SH-SY5Y (cell line): ENCODE results near the gene HNRNPLL.

ENCODE experiments used
- GATA2 ChIP-seq: IDR thresholded peaks from 2 replicates; pipeline ENCODE4 v1.6.1; 2011; ENCODE audit warnings: mild to moderate bottlenecking, low read depth, low read length
- GATA3 ChIP-seq: IDR thresholded peaks from 2 replicates; pipeline ENCODE4 v1.6.1; 2011; ENCODE audit warnings: low read depth, mild to moderate bottlenecking, low read length, moderate library complexity

HNRNPLL gene

DNA sequence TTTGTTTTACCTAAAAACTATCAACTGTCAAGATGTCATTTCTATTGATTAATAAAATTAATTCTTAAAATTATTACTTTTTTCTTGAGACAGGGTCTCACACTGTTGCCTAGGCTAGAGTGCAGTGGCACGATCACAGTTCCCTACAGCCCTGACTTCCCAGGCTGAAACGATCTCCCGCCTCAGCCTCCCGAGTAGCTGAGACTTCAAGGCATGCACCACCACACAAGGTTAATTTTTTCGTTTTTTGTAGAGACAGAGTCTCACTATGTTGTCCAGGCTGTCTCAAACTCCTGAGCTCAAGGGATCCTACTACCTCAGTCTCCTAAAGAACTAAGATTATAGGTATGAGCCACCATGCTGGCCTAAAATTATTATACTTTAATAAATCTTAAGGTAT lies 18.7 kb downstream of the HNRNPLL start:
- TF ChIP-seq GATA3, result no peak
- TF ChIP-seq GATA2, result no peak

DNA sequence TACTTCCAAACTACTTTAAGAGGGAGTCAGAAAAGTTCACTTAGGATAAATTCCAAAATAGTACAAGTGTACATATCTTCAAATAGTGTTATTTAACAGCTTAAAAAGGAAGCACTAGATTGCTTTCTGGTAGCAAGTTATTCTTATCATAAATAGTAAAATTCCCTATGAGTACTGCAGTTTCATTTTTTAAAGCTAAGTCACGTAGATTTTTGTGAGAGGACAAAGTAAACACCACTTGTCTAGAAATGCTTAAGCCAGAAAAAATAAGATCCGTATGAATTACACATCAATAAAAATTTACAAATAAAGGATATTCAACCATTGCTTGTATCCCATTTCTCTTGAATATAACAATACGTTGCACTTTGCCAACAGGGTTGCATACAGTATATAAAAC lies 19.2 kb downstream of the HNRNPLL start:
- no peak for TF ChIP-seq GATA3
- TF ChIP-seq GATA2, result no peak

DNA sequence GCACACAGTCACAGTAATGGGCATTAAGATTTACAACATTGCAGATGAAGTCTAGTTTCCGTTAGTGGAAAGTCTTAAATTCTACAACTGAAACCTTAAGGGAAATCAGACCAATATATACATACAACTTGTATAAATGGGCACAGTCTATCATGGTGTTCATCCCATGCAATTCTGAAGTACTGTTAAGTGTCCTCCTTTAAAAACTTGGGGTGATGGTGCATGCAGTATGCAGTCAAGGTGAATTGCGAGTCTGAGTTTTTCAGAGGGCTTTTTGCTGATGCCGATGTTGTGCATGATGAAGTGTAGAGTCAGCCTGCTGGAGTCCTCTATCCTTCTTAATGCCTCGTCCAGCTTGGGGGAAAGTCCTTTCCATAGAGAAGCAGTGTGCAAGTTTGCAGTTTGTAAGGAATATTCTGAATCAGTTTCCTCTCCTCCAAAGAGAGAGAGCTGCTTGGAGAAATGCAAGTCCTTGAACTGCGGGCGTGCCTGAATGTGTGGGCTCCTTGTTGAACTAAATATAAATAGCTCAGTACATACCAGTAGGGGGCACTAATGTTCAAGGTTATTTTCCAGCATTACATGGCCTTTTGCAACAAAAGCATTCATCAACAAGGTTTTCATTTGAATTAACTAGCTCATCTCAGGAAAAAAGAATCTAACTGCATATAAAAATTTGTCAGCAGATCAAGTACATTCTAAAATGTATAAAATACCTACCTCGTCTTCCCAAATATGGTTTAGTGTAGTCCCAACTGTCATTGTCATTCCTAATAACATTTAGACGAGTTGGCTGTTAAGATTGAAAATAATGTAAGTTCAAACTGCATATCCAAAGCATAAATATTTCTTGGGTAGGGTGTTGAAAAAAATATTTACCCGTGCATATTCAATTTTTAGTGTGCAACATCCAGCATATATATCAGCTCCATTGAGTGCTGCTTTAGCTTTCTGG lies 21.3 kb downstream of the HNRNPLL start:
- TF ChIP-seq GATA3, result no peak
- TF ChIP-seq GATA2, result no peak

DNA sequence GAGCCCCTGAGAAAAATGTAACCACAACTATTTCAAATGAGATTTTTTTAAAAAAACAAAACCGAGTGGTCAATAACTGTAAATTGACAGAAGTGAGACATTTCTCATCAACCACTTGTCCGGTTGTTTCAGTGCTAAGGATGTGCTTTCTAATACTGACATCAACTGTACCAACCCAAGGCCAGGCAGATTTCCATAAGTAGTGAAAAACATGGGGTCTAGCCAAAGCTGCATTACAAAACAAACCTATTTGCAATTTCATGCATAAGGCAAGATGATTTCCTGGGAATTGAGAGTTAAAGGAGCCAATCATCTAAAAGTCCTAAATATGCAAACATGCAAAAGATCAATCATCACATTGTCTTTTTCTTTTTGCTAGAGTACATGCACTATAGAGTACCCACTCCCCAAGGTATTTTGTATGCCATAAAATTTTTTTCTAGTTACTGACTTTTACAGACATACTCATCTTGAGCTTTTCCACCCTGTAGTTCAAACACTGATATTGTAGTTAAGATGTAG lies 22.6 kb downstream of the HNRNPLL start:
- TF ChIP-seq GATA3 (no peak), GATA2 (no peak)

DNA sequence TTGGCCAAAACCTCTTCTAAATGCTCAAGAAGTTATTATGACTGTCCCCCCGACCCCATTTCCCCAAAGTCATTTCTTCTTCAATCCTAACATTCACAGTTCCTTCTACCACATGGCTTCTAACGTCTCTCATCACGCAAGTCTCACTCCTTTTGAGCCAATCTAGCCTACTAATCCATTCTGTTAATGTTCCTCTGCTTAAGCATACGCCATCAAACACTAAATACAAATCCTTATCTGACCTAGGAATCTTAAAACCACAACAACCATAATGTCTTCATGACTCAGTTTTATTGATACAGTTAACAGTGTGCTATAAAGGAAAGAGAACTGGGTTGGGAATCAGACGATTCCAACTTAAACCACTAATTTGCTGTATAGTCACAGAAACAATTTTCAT lies 23.9 kb downstream of the HNRNPLL start:
- no peak for TF ChIP-seq GATA2
- no peak for TF ChIP-seq GATA3

DNA sequence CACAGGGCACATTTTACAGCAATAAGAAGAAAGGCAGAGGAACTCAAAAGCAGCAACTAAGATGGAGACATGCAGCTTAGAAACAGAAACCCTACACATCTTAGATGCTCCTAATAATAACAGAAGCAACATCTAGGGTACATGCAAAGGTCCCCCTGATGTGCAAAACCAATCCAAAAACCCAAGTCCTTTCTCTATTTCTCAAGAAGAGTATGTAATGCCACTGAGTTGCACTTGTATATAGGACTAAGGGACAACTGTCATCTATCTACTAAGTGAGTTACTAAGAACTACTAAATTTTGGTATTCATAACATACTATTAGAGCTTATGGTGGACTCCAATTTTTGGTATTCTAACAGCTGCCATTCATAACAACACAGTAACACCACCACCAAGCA lies 28.4 kb downstream of the HNRNPLL start:
- TF ChIP-seq GATA2, result no peak
- no peak for TF ChIP-seq GATA3

DNA sequence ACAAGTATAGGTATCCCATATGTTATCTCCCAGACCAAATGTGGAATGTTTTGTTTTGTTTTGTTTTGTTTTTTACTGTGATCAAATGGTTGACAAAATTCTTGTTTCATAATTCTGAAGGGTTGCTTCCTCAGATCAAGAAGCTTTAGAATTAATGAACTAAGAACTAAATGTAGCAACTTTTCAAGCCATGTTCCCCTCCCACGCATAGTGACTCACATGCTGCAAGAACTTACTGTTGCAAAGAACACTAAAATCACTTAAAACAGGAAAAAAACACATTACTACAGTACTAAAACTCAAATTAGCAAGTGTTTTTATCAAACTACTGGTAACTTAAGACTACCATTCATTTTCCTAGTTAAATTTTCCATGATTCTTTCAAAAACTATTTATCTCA lies 30.6 kb downstream of the HNRNPLL start:
- no peak for TF ChIP-seq GATA3
- TF ChIP-seq GATA2, result no peak

DNA sequence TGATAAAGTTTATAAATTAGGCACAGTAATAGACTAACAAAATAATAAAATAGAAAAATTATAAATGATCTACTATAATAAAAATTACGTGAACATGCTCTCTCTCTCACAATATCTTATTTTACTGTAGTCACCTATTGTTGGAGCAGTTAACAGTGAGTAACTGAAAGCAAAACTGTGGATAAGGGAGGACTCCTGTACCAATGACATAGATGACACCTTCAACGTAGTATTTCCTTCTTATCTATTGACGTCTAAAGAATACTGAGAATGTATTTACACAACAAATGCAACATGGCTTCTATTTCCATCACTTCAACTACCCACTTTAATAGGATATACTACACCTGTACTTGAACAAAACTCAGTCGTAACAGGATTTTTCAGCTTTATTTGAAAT lies 31.5 kb downstream of the HNRNPLL start:
- TF ChIP-seq GATA2, result no peak
- TF ChIP-seq GATA3, result no peak

DNA sequence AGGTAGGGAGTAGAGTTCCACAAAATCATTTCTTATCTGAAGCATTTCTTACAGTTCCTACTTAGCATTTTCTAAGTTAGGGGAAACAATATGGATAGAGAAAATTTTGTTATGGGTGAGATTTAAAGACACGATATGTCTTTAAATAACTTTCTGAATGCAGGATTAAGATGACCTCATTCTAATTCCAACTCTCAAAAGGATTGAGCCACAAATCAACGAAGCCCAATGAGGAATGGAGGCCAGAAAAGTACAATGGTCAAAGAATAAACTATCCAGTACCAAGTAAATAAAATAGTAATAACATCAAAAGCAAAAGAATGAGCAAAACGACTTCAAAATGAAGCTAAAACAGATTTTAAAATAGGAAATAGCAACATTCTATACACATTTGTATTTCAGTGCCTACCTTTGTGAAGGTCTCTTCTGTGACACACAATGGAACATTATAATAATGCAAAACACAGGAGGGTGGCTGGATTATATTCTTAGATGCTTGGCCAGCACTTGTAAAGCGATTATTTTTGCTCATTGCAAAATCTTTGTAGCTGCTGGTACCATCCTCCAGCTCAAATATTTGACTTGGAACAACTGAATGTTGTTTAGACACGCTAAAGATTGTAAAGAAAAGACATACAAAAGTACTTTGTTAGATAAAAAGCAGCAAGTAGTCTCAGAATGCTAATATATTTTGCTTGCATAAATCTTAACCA lies 33.8 kb downstream of the HNRNPLL start:
- no peak for TF ChIP-seq GATA2
- no peak for TF ChIP-seq GATA3

DNA sequence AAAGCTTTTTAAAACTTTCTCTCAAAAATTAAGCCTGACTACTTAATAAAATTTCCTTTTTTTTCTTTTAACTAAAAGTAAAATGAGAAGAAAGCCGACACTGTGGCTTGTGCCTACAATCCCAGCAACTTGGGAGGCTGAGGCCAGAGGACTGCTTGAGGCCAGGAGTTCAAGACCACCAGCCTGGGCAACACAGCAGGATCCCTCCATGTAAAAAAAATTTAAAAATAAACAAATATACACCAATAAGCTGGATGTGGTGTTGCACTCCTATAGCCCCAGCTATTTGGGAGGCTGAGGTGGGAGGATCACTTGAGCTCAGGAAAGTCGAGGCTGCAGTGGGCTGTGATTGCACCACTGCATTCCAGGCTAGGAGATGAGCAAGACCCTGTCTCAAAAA lies 37.4 kb downstream of the HNRNPLL start:
- TF ChIP-seq GATA3 (no peak), GATA2 (no peak)

DNA sequence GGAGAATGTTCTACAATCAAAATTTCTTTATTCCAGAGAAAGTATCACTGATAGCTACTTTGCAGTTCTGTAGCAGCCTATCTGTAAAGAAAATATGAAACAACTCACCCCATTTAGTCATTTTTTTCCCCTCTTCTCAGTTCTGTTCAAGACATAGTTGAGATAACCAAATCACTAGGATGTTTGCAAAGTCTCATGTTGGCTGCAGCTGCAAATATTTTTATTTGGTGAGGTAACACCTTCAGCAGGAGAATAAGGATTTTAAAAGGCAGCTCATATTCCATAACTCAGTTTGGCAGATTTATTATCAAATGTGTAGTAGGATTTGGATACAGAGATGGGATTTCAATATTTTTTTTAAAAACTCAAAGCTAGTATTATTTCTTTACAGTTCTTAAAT lies 41.0 kb downstream of the HNRNPLL start:
- no peak for TF ChIP-seq GATA3
- TF ChIP-seq GATA2, result no peak

DNA sequence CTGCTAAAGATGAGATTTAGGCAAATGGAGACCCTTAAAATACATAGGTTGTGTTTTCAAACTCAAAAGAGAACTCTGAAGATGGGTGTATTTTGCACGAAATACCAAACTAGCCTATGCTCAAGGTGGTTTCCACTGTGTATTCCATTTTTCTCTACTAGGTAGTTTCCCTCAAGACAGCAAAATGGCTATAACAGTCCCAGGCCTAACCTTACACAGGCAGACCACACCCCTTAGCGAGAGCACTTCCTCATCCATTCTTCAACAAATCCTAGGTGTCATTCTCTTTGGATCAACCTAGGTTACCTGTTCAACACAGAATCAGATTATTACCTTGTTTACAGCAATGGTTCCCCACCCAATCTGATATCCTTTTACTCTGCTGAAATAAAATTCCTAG lies 42.6 kb downstream of the HNRNPLL start:
- TF ChIP-seq GATA2, result no peak
- TF ChIP-seq GATA3, result no peak

DNA sequence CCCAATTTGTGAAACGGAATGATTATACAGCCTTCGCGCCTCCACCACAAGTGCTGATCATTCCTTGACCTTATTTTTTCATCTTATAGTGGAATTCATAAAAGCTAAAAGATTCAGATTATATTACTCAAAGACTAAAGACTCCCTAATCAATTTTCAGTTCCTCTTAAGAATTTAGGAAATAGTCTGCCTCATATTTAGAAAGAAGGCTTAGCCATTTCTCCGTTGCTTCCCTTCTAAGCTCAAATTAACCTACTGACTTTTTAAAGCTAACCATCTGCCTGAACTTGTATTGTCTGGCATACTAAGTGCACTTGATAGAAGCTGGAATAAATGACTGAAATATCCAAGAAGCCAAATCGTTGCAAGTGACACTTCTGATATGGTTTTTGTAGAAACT lies 44.7 kb downstream of the HNRNPLL start:
- TF ChIP-seq GATA2, result no peak

DNA sequence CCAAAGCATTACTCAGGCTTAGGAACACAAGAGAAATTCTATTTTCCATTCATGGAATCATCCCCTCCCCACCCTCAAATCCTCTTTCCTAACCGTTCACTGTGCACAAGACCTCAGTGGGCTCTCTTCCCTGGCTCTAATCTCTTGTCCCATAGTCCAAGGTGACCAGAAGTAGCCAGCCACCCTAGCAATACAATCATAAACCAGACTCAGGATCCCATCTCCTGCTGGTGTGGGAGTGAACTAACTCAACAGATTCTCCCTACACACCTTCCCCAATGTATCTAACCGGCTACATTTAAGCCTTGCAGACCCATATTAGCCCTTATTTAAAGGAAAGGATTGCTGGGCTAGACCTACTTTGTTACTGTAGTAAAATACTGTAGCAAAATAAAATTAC lies 45.5 kb downstream of the HNRNPLL start:
- TF ChIP-seq GATA3 (no peak), GATA2 (no peak)

DNA sequence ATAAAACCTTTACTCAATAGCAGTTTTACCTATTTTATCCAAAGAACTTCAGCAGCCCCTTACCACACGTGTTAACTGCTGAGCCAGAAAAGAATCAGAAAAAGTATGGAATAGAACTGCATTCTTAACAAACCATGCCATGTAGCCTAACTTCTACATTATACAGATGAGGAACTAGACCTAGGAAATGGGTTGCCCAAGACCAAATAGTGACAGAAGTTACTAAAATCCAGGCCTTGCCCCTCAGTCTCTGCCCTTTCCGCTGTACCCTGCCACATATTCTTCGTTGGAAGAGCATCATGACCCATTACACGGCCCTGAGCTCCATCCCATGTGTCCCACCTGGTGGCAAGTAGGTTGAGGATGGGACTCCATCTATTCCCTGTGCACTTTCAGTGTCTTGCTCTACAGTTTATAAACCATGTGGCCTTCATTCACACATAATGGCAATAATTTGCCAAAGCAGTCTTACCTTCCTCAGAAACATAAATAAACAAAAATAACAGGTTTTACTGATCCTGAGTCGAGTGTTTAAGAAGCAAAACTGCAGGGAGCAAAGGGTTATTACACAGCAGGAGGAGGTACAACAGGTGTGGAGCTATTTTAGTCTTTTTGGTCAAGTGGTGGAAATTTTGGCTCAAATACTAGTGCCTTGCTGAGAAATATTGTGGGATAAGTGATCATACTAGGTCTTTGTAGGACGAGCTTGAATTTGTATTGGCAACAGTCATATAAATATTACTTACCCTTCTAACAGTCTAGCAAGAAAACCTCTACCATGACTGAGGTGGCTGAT lies 46.5 kb downstream of the HNRNPLL start:
- TF ChIP-seq GATA2 (no peak), GATA3 (no peak)
